ENCODE results near the gene SLIT1.

SLIT1 gene

GRCh38 chr10:97176226-97176625 lies 9.5 kb downstream of the SLIT1 start:
- Histone ChIP-seq H3K4me3 (ENCODE audit: low read length) (no peak overlapping the region), H3K4me1 (ENCODE audit: insufficient read depth, low read length) (peaks cover 21% of the 10 kb centered on the region), H2AFZ (ENCODE audit: low read depth, low read length) (no peak overlapping the region), H3K36me3 (ENCODE audit: insufficient read depth, low read length) (peaks cover 2% of the 10 kb centered on the region), H3K27me3 (ENCODE audit: insufficient read depth, low read length) (no peaks in the 10 kb centered on the region), H3K9me3 (ENCODE audit: low read length) (no peaks in the 10 kb centered on the region)

GRCh38 chr10:97175586-97175985 lies 10.2 kb downstream of the SLIT1 start:
- no peak overlapping the region for H3K4me3 ChIP-seq (ENCODE audit: low read length)
- H2AFZ ChIP-seq (ENCODE audit: low read depth, low read length): no peak overlapping the region
- peaks cover 14% of the 10 kb centered on the region for H3K4me1 ChIP-seq (ENCODE audit: insufficient read depth, low read length)
- no peaks in the 10 kb centered on the region for H3K27me3 ChIP-seq (ENCODE audit: insufficient read depth, low read length)
- peaks cover 2% of the 10 kb centered on the region for H3K36me3 ChIP-seq (ENCODE audit: insufficient read depth, low read length)
- H3K9me3 ChIP-seq (ENCODE audit: low read length): no peaks in the 10 kb centered on the region

GRCh38 chr10:97174941-97175340 lies 10.8 kb downstream of the SLIT1 start:
- Histone ChIP-seq H3K4me3 (ENCODE audit: low read length) (no peak overlapping the region), H2AFZ (ENCODE audit: low read depth, low read length) (no peak overlapping the region), H3K36me3 (ENCODE audit: insufficient read depth, low read length) (peaks cover 2% of the 10 kb centered on the region), H3K27me3 (ENCODE audit: insufficient read depth, low read length) (no peaks in the 10 kb centered on the region), H3K4me1 (ENCODE audit: insufficient read depth, low read length) (peaks cover 8% of the 10 kb centered on the region), H3K9me3 (ENCODE audit: low read length) (no peaks in the 10 kb centered on the region)

GRCh38 chr10:97174276-97174775 lies 11.4 kb downstream of the SLIT1 start:
- H3K4me1 ChIP-seq (ENCODE audit: insufficient read depth, low read length): peaks cover 2% of the 10 kb centered on the region
- no peak overlapping the region for H3K4me3 ChIP-seq (ENCODE audit: low read length)
- H3K9me3 ChIP-seq (ENCODE audit: low read length): no peaks in the 10 kb centered on the region
- peaks cover 2% of the 10 kb centered on the region for H3K36me3 ChIP-seq (ENCODE audit: insufficient read depth, low read length)
- H3K27me3 ChIP-seq (ENCODE audit: insufficient read depth, low read length): no peaks in the 10 kb centered on the region
- H2AFZ ChIP-seq (ENCODE audit: low read depth, low read length): no peak overlapping the region

GRCh38 chr10:97173036-97173435 lies 12.7 kb downstream of the SLIT1 start:
- Histone ChIP-seq H3K36me3 (ENCODE audit: insufficient read depth, low read length) (peaks cover 2% of the 10 kb centered on the region), H3K9me3 (ENCODE audit: low read length) (no peaks in the 10 kb centered on the region), H2AFZ (ENCODE audit: low read depth, low read length) (no peak overlapping the region), H3K4me3 (ENCODE audit: low read length) (no peak overlapping the region), H3K27me3 (ENCODE audit: insufficient read depth, low read length) (no peaks in the 10 kb centered on the region), H3K4me1 (ENCODE audit: insufficient read depth, low read length) (no peaks in the 10 kb centered on the region)

GRCh38 chr10:97171001-97171400 lies 14.8 kb downstream of the SLIT1 start:
- Histone ChIP-seq H3K4me1 (ENCODE audit: insufficient read depth, low read length) (peaks cover 3% of the 10 kb centered on the region), H3K4me3 (ENCODE audit: low read length) (no peak overlapping the region), H3K27me3 (ENCODE audit: insufficient read depth, low read length) (no peaks in the 10 kb centered on the region), H3K9me3 (ENCODE audit: low read length) (no peaks in the 10 kb centered on the region), H2AFZ (ENCODE audit: low read depth, low read length) (no peak overlapping the region), H3K36me3 (ENCODE audit: insufficient read depth, low read length) (peaks cover 2% of the 10 kb centered on the region)

GRCh38 chr10:97169911-97170693 lies 15.7 kb downstream of the SLIT1 start:
- Histone ChIP-seq H3K27me3 (ENCODE audit: insufficient read depth, low read length) (no peaks in the 10 kb centered on the region), H2AFZ (ENCODE audit: low read depth, low read length) (no peak overlapping the region), H3K4me1 (ENCODE audit: insufficient read depth, low read length) (peaks cover 3% of the 10 kb centered on the region), H3K36me3 (ENCODE audit: insufficient read depth, low read length) (no peaks in the 10 kb centered on the region), H3K4me3 (ENCODE audit: low read length) (no peak overlapping the region), H3K9me3 (ENCODE audit: low read length) (no peaks in the 10 kb centered on the region)

GRCh38 chr10:97169063-97169462 lies 16.7 kb downstream of the SLIT1 start:
- Histone ChIP-seq H3K9me3 (ENCODE audit: low read length) (no peaks in the 10 kb centered on the region), H2AFZ (ENCODE audit: low read depth, low read length) (no peak overlapping the region), H3K4me1 (ENCODE audit: insufficient read depth, low read length) (peaks cover 8% of the 10 kb centered on the region), H3K27me3 (ENCODE audit: insufficient read depth, low read length) (no peaks in the 10 kb centered on the region), H3K36me3 (ENCODE audit: insufficient read depth, low read length) (no peaks in the 10 kb centered on the region), H3K4me3 (ENCODE audit: low read length) (no peak overlapping the region)

GRCh38 chr10:97168645-97169044 lies 17.1 kb downstream of the SLIT1 start:
- H3K4me1 ChIP-seq (ENCODE audit: insufficient read depth, low read length): peaks cover 12% of the 10 kb centered on the region
- H3K27me3 ChIP-seq (ENCODE audit: insufficient read depth, low read length): no peaks in the 10 kb centered on the region
- no peak overlapping the region for H3K4me3 ChIP-seq (ENCODE audit: low read length)
- H3K36me3 ChIP-seq (ENCODE audit: insufficient read depth, low read length): peaks cover under 1% of the 10 kb centered on the region
- no peak overlapping the region for H2AFZ ChIP-seq (ENCODE audit: low read depth, low read length)
- H3K9me3 ChIP-seq (ENCODE audit: low read length): no peaks in the 10 kb centered on the region

GRCh38 chr10:97165499-97165898 lies 20.3 kb downstream of the SLIT1 start:
- H3K36me3 ChIP-seq (ENCODE audit: insufficient read depth, low read length): peaks cover 9% of the 10 kb centered on the region
- no peak overlapping the region for H3K4me3 ChIP-seq (ENCODE audit: low read length)
- no peak overlapping the region for H2AFZ ChIP-seq (ENCODE audit: low read depth, low read length)
- H3K27me3 ChIP-seq (ENCODE audit: insufficient read depth, low read length): no peaks in the 10 kb centered on the region
- H3K9me3 ChIP-seq (ENCODE audit: low read length): no peaks in the 10 kb centered on the region
- H3K4me1 ChIP-seq (ENCODE audit: insufficient read depth, low read length): peaks cover 14% of the 10 kb centered on the region

- no peaks in the 10 kb centered on the region for H3K9me3 ChIP-seq (ENCODE audit: low read length)
- peaks cover 13% of the 10 kb centered on the region for H3K36me3 ChIP-seq (ENCODE audit: insufficient read depth, low read length)
- H3K4me3 ChIP-seq (ENCODE audit: low read length): no peak overlapping the region
- no peak overlapping the region for H2AFZ ChIP-seq (ENCODE audit: low read depth, low read length)
- peaks cover 14% of the 10 kb centered on the region for H3K4me1 ChIP-seq (ENCODE audit: insufficient read depth, low read length)
- no peaks in the 10 kb centered on the region for H3K27me3 ChIP-seq (ENCODE audit: insufficient read depth, low read length)
These were observed 21.8 kb downstream of the SLIT1 start for GRCh38 chr10:97163781-97164501.

- Histone ChIP-seq H3K9me3 (ENCODE audit: low read length) (no peaks in the 10 kb centered on the region), H3K4me1 (ENCODE audit: insufficient read depth, low read length) (peaks cover 14% of the 10 kb centered on the region), H3K36me3 (ENCODE audit: insufficient read depth, low read length) (peaks cover 13% of the 10 kb centered on the region), H3K4me3 (ENCODE audit: low read length) (no peak overlapping the region), H3K27me3 (ENCODE audit: insufficient read depth, low read length) (no peaks in the 10 kb centered on the region), H2AFZ (ENCODE audit: low read depth, low read length) (no peak overlapping the region)
These were observed 22.6 kb downstream of the SLIT1 start for GRCh38 chr10:97163181-97163580.

GRCh38 chr10:97159646-97160305 lies 26.0 kb downstream of the SLIT1 start:
- H3K36me3 ChIP-seq (ENCODE audit: insufficient read depth, low read length): peaks cover 32% of the 10 kb centered on the region
- H3K4me3 ChIP-seq (ENCODE audit: low read length): no peak overlapping the region
- peaks cover 14% of the 10 kb centered on the region for H3K4me1 ChIP-seq (ENCODE audit: insufficient read depth, low read length)
- no peaks in the 10 kb centered on the region for H3K9me3 ChIP-seq (ENCODE audit: low read length)
- H3K27me3 ChIP-seq (ENCODE audit: insufficient read depth, low read length): no peaks in the 10 kb centered on the region
- no peak overlapping the region for H2AFZ ChIP-seq (ENCODE audit: low read depth, low read length)

All from neuron (in vitro differentiated cells).